ENCODE measurements around the gene PADI2. TPM values are rescaled to one million over a fixed set of nuclear protein-coding genes. Genes with fewer than 3 reads are reported as not detected.

The PADI2 gene
- polyA plus RNA-seq, 10 donors, result 28.5 to 126 (median 87.6) TPM

- peak in 1 of 3 donors; percentile 50 for DNase-seq
Observed at GRCh38 chr1:17117451-17118265, 1.6 kb downstream of the PADI2 start.

- no peak for DNase-seq
Observed at GRCh38 chr1:17116643-17117042, 2.6 kb downstream of the PADI2 start.

DNA sequence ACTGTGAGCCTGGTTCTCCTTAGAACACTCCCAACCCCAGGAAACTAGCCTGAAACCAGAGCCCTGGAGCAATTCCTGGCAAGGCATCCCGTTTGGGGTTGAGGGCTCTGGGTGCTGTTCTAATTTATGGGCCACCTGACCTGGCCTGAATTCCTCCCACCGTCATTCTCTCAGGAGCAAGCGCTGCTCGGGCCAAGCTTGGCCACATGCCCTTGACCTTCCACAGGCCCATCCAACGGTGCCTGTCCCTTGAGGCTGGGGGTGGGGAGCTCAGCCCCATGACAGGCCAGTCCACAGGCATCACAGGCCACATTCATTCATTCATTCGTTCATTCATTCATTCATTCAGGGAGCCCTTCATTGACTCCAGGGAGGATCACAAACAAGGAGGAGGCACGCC lies 5.3 kb downstream of the PADI2 start:
- DNase-seq, result peak in 1 of 3 donors; percentile 44

DNA sequence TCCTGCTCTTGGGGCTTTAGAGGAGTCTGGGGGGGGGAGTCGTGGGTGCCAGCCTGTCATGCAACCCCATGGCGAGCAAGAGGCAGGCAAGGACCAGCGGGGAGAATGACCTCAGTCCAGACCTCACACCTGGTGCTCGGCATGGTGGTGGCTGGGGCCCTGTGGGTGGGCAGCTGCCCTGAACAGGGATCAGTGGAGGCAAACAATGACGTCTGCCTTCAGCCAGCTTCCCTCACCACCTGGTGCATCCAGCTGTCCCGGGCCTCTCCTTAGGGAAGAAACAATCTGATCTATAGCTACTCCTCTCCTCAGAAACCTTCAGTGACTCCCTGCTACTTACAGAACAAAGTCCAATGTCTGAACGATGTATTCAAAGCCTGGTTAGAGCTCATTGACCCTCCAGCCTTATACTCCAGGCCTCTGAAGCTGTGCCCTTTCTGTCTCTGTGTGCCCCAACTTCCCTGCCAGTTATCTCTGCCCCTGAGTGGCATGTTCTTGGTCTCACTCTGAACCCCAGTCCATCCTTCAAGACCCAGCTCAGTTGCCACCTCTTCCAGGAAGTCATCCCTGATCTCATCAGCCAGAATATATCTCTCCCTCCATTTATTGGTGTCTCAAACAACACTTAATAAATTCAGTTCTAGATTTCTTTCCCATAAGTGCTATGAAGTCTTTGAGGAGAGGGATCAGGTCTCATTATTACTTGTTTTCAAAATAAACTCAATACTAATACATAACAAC lies 6.6 kb downstream of the PADI2 start:
- DNase-seq, result no peak

GRCh38 chr1:17112076-17112475 lies 7.2 kb downstream of the PADI2 start:
- no peak for DNase-seq

GRCh38 chr1:17110555-17110926 lies 8.7 kb downstream of the PADI2 start:
- DNase-seq, result no peak

DNA sequence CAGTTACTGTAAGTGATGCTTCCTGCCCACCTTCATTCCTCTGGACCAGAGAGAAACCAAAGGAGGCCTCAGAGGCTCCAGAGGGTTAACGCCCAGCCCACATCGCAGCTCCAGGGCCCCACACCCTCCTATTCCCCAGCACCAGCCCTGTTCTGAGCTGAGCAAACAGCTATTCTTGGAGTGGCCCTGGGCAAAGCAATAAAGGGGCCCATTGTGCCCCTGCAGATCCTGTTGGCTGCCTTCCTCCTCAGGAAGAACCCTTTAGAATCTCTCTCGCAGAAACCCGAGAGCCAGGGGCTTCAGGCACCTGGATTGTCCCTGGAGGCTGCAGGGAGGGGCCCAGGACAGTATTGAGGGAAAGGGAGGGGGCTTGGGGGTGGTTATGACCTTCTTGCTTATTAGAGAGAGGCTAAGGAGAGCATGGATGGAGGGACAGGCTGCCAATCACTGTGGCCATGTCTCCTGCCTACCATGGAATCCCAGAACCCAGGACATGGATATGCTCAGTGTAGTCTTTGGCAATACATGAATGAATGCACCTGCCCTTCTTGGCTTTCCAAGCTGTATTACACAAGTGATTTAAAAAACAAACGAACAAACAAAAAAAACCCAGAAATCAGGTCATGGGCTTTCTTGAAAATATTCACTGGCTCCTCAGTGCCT lies 9.2 kb downstream of the PADI2 start:
- DNase-seq, result no peak

GRCh38 chr1:17108786-17109185 lies 10.5 kb downstream of the PADI2 start:
- no peak for DNase-seq

GRCh38 chr1:17108360-17108759 lies 10.9 kb downstream of the PADI2 start:
- DNase-seq, result no peak

DNA sequence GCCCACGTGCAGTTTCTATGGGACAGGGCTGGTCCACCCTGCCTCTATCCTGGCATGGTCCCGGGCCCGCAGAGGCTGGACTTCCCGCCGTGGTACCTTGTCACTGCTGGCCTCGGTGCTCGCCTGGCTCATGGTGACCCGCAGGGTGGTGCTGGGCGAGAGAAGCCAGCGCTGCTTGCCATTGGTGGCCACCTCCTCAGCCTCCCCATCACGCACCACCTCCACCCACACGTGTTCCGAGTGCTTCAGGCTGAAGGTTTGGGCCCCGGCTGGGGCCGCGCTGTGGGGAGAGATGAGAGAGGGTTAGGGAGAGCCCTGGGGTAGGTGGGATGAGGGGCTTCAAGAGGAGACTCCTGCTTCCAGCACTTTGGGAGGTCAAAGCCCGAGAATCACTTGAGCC lies 14.5 kb downstream of the PADI2 start:
- no peak for DNase-seq

- no peak for DNase-seq
Observed at GRCh38 chr1:17102232-17102631, 17.0 kb downstream of the PADI2 start.

DNA sequence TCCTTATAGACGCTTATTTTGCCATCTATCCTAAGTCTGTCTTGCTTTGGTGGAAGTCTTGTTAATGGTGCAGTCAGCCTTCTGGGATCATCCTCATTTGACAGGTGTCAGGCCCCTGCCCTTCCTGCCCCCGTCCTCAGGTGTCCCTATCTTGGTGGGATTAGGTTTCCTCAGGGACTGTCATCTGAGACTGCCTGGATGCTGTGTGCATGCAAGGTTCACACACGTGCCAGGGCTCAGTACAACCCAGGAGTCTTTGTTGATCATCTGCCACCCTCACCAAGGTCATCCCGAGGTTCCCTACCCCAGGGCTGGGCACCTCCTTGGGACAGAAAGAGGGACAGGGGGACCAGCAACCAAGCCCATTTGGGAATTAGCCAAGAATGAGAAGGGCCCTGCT lies 18.0 kb downstream of the PADI2 start:
- no peak for DNase-seq

DNA sequence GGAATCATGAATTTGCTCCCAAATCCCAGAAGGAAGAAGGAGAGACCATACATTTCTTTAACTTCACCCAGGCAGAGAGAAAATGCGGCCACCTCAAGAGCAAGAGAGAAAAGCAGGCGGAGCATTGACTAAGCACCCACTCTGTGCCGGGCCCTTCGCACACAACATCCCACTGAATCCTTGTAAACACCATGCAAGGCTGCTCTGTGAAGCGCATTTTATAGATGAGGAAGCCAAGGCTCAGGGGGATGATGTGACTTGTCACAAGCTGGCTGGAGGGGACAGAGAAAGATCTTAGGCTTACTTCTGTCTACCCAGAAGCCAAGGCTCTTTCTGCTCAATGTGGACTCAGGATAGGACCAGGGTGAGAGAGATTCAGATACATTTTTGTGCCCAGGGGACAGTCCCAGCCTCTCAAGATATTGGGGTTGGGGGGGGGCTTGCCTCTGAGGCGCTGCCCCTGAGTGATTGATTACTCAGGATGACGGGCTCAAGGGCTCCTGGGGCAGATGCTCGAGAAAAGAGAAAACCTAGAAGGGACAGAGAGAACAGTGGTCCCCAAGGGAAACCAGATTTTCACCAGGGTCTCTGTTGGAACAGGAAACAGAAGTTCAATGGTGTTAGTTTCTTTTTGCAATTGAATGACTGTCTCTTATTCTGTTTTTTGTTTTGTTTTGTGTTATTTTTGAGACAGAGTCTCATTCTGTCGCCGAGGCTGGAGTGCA lies 19.5 kb downstream of the PADI2 start:
- no peak for DNase-seq

- peak in 2 of 3 donors; percentile 60 to 64 for DNase-seq
Observed at GRCh38 chr1:17098446-17099317, 20.6 kb downstream of the PADI2 start.

DNA sequence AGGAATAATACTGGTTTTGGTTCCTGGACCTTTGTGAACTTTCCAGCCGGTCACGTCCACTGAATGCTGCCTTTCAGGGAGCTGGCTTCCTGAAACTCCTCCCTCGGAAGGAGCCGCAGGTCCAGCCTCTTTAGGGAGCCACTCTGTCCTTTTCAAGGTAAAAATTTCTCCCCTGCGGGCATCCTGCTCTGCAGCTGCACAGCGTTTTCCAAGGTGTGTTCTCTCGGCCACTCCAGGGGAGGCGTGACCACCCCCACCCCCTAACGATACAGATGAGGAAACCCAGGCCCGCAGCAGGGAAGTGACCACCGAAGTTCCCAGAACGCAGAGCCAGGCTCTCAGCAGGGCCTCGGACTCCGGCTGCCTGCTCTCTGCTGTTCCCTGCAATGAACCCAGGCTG lies 21.5 kb downstream of the PADI2 start:
- DNase-seq, result no peak

DNA sequence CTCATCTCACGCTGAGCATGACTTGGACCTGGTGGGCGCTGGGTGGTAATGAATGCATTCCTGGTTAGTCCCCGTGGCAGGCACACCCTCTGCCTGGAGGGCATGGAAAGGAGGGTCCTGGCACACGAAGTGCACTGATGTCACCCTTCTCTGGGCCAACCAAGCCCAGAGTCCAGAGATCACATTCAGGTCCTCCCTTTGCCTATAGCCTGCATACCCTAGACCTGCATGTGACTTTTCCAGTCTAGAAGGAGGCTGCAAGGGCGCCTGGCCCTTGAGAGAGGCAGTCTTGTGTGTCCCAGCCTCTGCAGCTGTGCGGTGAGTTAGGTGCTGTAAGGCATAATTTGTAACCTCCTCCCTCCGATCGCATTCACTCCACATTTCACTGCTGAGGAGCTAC lies 22.1 kb downstream of the PADI2 start:
- no peak for DNase-seq

- DNase-seq, result no peak
Observed at GRCh38 chr1:17096584-17096983, 22.7 kb downstream of the PADI2 start.

GRCh38 chr1:17095141-17095540 lies 24.1 kb downstream of the PADI2 start:
- DNase-seq, result no peak

DNA sequence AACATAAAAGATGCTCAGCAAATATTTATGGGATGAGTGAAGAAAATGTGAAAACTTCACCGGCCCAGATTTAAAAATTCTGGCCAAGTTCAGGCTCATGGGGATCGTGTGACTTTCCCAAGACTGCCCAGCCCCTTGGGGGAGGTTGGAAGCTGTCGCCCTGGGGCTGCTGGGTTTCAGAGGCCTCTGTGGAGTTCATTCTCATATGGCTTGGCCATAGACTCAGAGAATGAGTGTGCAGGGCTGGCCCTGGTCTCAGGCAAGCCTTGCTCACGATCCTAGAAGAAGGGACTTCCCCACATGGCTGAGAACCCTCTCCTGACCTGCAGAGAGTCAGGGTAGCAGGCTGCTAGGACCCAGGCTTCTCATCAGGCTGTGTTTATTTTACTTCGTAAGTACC lies 24.6 kb downstream of the PADI2 start:
- no peak for DNase-seq

DNA sequence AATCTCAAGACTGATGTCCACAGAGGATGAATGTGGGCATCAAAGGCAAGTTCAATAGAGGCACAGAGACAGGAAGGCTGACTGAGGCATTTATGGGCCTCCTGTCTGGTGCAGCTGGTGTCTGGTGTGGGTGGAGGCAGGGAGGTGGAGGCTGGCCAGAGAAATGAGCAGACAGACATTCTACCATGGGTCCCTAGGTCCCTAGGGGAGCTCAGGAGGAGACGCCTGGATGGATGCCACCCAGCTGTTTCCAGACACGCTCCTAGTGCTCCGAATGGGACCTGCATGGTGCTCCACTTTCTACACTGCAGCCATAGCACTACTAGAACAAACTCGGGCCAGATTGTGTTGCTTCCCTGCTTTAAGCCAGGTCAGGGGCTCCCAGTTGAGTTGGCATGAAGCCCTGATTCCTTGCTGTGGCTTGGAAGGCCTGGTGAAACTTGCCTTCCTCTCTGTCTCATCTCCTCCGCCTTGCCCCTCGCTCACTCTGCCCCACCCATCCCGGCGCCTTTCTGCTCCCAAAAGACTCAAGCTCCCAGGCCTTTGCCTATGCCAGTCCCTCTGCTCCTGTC lies 25.3 kb downstream of the PADI2 start:
- no peak for DNase-seq

GRCh38 chr1:17091252-17091651 lies 28.0 kb downstream of the PADI2 start:
- DNase-seq, result no peak
